GM12892 (cell line): ENCODE results near the gene CDCA5.

Experiments used
- DNase-seq: peaks from one replicate; pipeline ENCODE4 v3.0.0; 2011; ENCODE audit not compliant: insufficient read length
- FAIRE-seq: peaks from 2 replicates; lab custom pipeline; 2011; peaks lifted over from hg19 to GRCh38; lab: Jason Lieb, UNC
- POLR2A ChIP-seq: IDR thresholded peaks from 2 replicates; pipeline ENCODE4 v1.6.1; 2011; ENCODE audit warnings: low read depth, low read length, control low read depth
- POLR2AphosphoS5 ChIP-seq: IDR thresholded peaks from 2 replicates; pipeline ENCODE4 v1.6.1; 2011; ENCODE audit warnings: low read depth, low read length, control low read depth
- TAF1 ChIP-seq: IDR thresholded peaks from 2 replicates; pipeline ENCODE4 v1.6.1; 2011; ENCODE audit warnings: low read depth, mild to moderate bottlenecking, control low read depth, low read length, borderline replicate concordance

Gene CDCA5

GRCh38 chr11:65117206-65118096, 33.6 kb upstream of the CDCA5 start, which contains the start of gene ZNHIT2:
ZNHIT2 (minus strand) TSS chr11:65117701; CDS start chr11:65117653, 48 bp downstream.
- peak; percentile 83 for DNase-seq
- peak; percentile 100 for FAIRE-seq
- peak; percentile 63 for TF ChIP-seq TAF1
- peak; percentile 93 for TF ChIP-seq POLR2A
- TF ChIP-seq POLR2AphosphoS5: peak; percentile 96

DNA sequence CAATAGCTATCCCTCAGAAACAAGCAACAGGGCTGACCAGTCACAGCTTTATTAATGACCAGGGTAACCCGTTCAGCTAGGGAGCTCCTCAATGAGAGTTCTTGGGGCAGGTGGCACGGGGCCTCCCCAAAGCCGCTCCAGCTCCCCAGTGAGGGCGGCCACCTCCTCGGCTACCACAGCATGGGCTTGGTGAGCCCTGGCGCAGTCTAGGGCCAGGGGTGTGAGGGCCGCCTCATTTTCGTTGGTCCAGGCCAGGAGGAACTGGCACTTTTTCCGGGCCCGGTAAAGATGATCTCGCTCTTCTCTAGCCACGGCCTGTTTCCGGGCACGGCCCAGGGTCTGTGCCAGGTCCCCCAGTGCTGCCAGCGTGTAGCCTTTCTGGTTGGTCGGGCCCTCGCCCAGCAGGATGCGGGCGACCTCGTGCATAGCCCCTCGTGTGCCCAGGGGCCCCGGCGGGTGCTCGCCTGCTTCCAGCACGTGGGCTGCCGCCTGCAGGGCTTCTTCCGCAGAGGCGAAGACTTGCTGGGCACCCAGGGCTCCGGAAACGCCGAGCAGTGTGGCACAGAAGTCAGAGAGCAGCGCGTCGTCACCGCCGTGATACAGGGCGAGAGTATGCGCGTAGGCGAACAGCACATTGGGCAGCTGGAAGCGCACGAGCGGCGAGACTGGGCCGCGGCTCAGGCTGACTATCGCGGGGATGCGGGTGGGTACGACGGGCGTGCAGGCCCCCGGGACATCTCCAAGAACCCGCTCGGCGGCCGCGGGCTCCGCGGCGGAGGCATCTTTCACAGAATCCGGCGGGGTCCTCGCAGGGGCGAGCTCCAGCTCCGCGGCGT, 32.7 kb upstream of the CDCA5 start:
- TF ChIP-seq POLR2AphosphoS5 (no peak; the same call in 1 of the 2 replicates), POLR2A (no peak), TAF1 (no peak)
- FAIRE-seq: no peak
- no peak for DNase-seq

DNA sequence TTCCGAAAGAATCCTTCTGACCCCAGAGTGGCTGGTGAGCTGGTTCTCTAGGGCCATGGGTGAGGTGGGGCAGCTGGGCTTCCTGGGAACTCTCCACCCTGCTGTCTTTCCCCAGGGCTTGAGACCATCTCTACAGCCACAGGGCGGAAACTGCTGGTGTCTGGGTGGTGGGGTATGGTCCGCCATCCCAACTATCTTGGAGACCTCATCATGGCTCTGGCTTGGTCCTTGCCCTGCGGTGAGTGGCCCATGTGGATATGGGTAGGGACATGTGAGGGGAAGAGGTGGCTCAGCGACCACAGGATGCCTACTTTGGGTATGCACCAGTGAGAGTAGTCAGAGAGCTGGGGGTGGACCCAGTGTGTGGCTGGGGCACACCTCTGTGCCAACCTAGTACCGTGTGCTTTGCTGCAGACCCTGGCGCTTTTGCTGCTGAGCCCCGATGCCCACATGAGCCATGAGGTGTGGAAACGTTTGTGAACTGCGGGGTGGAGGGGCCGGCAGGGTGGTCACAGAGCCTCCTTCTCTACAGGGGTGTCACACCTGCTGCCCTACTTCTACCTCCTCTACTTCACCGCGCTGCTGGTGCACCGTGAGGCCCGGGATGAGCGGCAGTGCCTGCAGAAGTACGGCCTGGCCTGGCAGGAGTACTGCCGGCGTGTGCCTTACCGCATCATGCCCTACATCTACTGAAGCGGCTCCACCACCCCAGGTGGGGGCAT, 31.7 kb upstream of the CDCA5 start:
- FAIRE-seq (no peak), DNase-seq (no peak)
- TF ChIP-seq POLR2AphosphoS5: no peak; the same call in 1 of the 2 replicates
- TF ChIP-seq POLR2A: peak; percentile 62; the same call in 1 of the 2 replicates

GRCh38 chr11:65114538-65115171, 30.8 kb upstream of the CDCA5 start:
- DNase-seq (no peak), FAIRE-seq (no peak)
- TF ChIP-seq POLR2A: no peak; the same call in 1 of the 2 replicates

DNA sequence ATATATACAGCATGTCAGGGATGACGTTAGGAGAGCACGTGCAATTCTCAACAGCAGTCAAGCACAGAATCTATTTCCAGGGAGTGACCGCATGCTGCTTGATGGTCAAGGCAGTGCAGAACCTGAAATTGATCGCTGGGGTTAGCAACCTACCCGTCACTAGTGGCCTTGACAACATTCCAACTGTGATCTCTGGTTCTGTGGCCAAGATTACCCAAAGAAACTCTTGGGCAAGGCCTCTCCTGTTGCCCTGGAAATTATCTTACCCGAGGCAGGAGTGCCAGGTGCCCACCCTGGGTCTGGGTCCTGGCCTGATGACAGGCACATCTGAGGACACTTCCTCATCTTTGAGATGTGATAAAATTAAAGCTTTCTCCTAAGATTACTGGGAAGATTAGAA, 30.0 kb upstream of the CDCA5 start:
- FAIRE-seq (peak; percentile 17), DNase-seq (no peak)
- TF ChIP-seq POLR2AphosphoS5 (no peak), TAF1 (no peak), POLR2A (no peak)

GRCh38 chr11:65113361-65113756, 29.5 kb upstream of the CDCA5 start:
- peak; percentile 40 for FAIRE-seq
- TF ChIP-seq TAF1 (no peak), POLR2A (no peak), POLR2AphosphoS5 (no peak)
- DNase-seq: no peak

DNA sequence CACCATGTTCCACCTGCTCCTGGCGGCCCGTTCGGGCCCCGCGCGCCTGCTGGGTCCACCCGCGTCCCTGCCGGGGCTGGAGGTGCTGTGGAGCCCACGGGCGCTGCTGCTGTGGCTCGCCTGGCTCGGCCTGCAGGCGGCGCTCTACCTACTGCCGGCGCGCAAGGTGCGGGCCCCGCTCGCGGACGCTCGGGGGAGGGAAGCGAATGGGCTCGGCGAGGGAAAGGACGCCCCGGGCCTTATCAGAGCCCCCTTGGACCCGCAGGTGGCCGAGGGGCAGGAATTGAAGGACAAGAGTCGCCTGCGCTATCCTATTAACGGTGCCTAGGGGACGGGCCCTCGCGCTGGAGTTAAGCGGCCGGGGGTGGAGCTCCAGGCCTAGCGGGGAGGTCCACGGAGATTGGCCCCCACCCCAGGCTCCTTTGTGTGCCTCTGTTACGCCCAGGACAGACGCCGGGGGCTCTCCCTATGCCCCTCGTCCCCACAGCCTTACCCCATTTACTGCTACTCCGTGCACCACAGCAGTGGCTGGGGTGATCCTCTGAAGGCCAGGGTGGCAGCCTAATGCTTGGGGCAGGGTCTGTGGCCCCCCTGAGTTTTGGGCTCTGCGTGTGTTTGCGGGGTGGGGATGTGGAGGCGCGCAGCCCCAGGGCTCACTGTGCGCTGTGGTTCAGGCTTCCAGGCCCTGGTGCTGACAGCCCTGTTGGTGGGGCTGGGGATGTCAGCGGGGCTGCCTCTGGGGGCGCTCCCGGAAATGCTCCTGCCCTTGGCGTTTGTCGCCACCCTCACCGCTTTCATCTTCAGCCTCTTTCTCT, 28.9 kb upstream of the CDCA5 start:
- FAIRE-seq (peak; percentile 98), DNase-seq (peak; percentile 75)
- TF ChIP-seq POLR2A (no peak; the same call in 1 of the 2 replicates), TAF1 (no peak), POLR2AphosphoS5 (peak; percentile 59; the same call in 1 of the 2 replicates)

GRCh38 chr11:65111744-65112545, 28.1 kb upstream of the CDCA5 start, which contains the start of gene TM7SF2:
TM7SF2 (plus strand) TSS chr11:65111872; CDS start chr11:65112016, 144 bp downstream.
- DNase-seq (peak; percentile 97), FAIRE-seq (peak; percentile 100)
- TF ChIP-seq POLR2AphosphoS5 (peak; percentile 87), TAF1 (peak; percentile 10; the same call in 1 of the 2 replicates), POLR2A (peak; percentile 95)

GRCh38 chr11:65111159-65111743, 27.4 kb upstream of the CDCA5 start:
- DNase-seq: no peak
- no peak for FAIRE-seq
- TF ChIP-seq TAF1 (no peak), POLR2AphosphoS5 (no peak), POLR2A (no peak)
